Upper lobe of left lung (tissue), 6 donors: ENCODE measurements around the gene SBF1. TPM values are rescaled to one million over a fixed set of nuclear protein-coding genes. Genes with fewer than 3 reads are reported as not detected.

Experiments
- ATAC-seq, 2 donors: fragments of 200-7000 bp; cut with Tn5 transposase; one replicate each; pipeline ENCODE4 v1.9.1; 2022; ENCODE audit warnings: mild to moderate bottlenecking in 2 of 2, moderate library complexity in 2 of 2; ENCODE audit not compliant: low FRiP score in 2 of 2
- DNase-seq, 2 donors: peaks; one replicate each; pipeline ENCODE4 v3.0.0-alpha.2; 2019 to 2020
- H3K27ac ChIP-seq, 4 donors: fragments of 200-600 bp; sonication (generic); one replicate each; pipeline ENCODE4 v1.5.1; 2016 to 2019
- H3K27me3 ChIP-seq, 4 donors: fragments of 200-600 bp; sonication (generic); one replicate each; pipeline ENCODE4 v1.5.1; 2017 to 2019
- H3K36me3 ChIP-seq, 4 donors: fragments of 200-600 bp; sonication (generic); one replicate each; pipeline ENCODE4 v1.5.1; 2016 to 2019
- H3K4me1 ChIP-seq, 4 donors: fragments of 200-600 bp; sonication (generic); one replicate each; pipeline ENCODE4 v1.5.1; 2018 to 2019
- H3K4me3 ChIP-seq, 4 donors: fragments of 200-600 bp; sonication (generic); one replicate each; pipeline ENCODE4 v1.5.1; 2017 to 2019; ENCODE audit warnings: mild to moderate bottlenecking in 2 of 4, moderate library complexity in 1 of 4
- H3K9me3 ChIP-seq, 4 donors: fragments of 200-600 bp; sonication (generic); one replicate each; pipeline ENCODE4 v1.5.1; 2018 to 2019
- EP300 ChIP-seq, 4 donors: sonication (generic); formaldehyde crosslinking; IDR thresholded peaks; one replicate each; pipeline ENCODE4 v1.5.1; 2017; ENCODE audit warnings: antibody characterized with exemption in 4 of 4, control low read depth in 2 of 4
- POLR2A ChIP-seq, 4 donors: fragments of 450-650 bp; IDR thresholded peaks; one replicate each; pipeline ENCODE4 v1.5.1; 2016 to 2017; ENCODE audit warnings: antibody characterized with exemption in 4 of 4, mild to moderate bottlenecking in 2 of 4
- POLR2AphosphoS5 ChIP-seq, 2 donors: sonication (generic); formaldehyde crosslinking; IDR thresholded peaks; one replicate each; pipeline ENCODE4 v1.5.1; 2017; ENCODE audit warnings: antibody characterized with exemption in 2 of 2
- WGBS, 2 donors: methylation state at CpG; one replicate each; pipeline ENCODE4 v1.1.5; 2017 to 2018; 5-methylcytosine and 5-hydroxymethylcytosine counted together
- total RNA-seq, 6 donors: library from RNA; depleted of rRNA in 4 of 6; stranded (reverse); fragments of >200 nt in 4 of 6; gene quantifications; one replicate each; pipeline versions ENCODE4 v1.1.0 to v1.2.1, GENCODE V29; 2016 to 2021
- TF ChIP-seq, protein P1 (sequence below), 6 experiments: fragments of 450-650 bp in 4 of 6; fragments of 200-600 bp in 2 of 6; sonication (generic) in 2 of 6; IDR thresholded peaks; one replicate each; pipeline ENCODE4 v1.5.1; 2016 to 2019; ENCODE audit warnings: antibody characterized with exemption in 6 of 6
- donor health status: DM: no; HTN: no; CAD: no; lungs with moderate emphysema.
- donor health status: DM: no; HTN: yes; CAD: no; lungs with severe emphysema.

Gene SBF1
- total RNA-seq, 6 donors from 2014 or later: 44.6 to 117 (median 75.7) TPM

DNA sequence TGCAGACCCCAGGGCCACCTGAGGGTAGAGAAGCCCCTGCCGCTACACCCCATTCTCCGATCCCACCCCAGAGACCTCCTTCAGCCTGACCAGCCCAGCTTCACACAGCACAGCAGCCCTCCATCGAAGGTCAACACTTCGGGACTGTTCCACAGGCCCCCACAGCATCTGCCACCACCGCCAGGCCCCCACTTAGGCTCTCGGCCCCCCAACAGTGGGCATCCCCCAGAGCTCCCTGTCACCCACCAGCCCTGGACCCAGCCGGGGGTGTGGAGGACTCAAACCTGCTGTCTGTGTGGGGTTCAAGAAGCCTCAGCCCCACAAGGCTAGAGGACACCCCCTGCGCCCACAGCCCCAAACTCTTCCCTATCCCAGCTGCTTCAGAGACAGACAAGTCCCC is 6.2 kb downstream of the SBF1 start:
- Histone ChIP-seq H3K27me3 (no peaks in the 10 kb centered on the region), H3K4me3 (no peak overlapping the region), H3K9me3 (no peaks in the 10 kb centered on the region), H3K27ac (peak overlapping the region in 3 of 4 donors; percentile 18 to 65 (median 48)), H3K4me1 (peaks cover 41 to 52% (median 44%) of the 10 kb centered on the region in 4 donors), H3K36me3 (peaks cover 27 to 47% (median 46%) of the 10 kb centered on the region in 4 donors)
- TF ChIP-seq POLR2AphosphoS5 (IDR thresholded peaks at IDR 0.05): no peak
- TF ChIP-seq EP300 (IDR thresholded peaks at IDR 0.05): no peak
- TF ChIP-seq, protein P1, sequence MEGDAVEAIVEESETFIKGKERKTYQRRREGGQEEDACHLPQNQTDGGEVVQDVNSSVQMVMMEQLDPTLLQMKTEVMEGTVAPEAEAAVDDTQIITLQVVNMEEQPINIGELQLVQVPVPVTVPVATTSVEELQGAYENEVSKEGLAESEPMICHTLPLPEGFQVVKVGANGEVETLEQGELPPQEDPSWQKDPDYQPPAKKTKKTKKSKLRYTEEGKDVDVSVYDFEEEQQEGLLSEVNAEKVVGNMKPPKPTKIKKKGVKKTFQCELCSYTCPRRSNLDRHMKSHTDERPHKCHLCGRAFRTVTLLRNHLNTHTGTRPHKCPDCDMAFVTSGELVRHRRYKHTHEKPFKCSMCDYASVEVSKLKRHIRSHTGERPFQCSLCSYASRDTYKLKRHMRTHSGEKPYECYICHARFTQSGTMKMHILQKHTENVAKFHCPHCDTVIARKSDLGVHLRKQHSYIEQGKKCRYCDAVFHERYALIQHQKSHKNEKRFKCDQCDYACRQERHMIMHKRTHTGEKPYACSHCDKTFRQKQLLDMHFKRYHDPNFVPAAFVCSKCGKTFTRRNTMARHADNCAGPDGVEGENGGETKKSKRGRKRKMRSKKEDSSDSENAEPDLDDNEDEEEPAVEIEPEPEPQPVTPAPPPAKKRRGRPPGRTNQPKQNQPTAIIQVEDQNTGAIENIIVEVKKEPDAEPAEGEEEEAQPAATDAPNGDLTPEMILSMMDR (IDR thresholded peaks at IDR 0.05): no peak
- no peak for TF ChIP-seq POLR2A (IDR thresholded peaks at IDR 0.05)
- WGBS, 2 donors: 90 to 96% methylated on average over 7 to 8 of the region's 8 CpGs
- DNase-seq (peak in 1 of 2 donors; percentile 58), ATAC-seq (no peak)

DNA sequence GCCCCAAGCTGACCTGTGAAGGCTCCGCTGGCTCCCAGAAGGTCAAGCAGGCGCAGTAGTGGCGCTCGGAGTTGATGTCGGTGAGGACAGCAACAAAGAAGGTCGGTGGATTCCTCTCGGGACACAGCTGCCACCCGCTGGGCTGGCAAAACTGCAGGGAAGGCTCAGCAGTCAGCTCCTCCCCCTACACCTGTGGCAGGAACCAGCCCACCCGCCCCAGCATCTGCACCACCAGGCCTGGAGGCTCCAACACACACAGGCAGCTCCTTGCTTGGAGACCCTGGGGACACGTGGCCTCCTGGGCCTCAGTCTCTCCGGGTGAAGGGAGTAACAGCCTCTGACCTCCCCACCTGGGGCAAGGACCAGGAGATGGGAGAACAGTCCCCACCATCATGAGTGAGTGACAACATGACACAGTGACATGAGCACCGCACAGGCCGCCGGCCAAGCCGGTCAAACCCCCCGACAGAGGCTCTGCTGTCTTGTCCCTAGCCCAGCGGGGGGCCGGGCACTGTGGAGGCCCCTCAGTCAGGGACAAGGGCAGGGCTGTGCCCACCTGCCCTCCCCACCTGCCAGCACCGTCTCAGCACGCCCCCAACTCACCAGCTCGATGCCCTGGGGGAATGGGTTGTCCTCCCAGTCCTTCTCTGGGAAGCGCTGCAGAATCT is 6.9 kb downstream of the SBF1 start:
- peaks cover 34 to 54% (median 54%) of the 10 kb centered on the region in 4 donors for H3K36me3 ChIP-seq
- H3K27ac ChIP-seq: no peak overlapping the region
- peaks cover 33 to 44% (median 36%) of the 10 kb centered on the region in 4 donors for H3K4me1 ChIP-seq
- DNase-seq (peak in 1 of 2 donors; percentile 83), ATAC-seq (no peak)
- H3K4me3 ChIP-seq: no peak overlapping the region
- H3K9me3 ChIP-seq: no peaks in the 10 kb centered on the region
- no peaks in the 10 kb centered on the region for H3K27me3 ChIP-seq
- TF ChIP-seq POLR2A (IDR thresholded peaks at IDR 0.05) (no peak), POLR2AphosphoS5 (IDR thresholded peaks at IDR 0.05) (no peak), EP300 (IDR thresholded peaks at IDR 0.05) (no peak)
- TF ChIP-seq, protein P1 (IDR thresholded peaks at IDR 0.05): no peak
- WGBS, 2 donors: 84 to 95% methylated on average over 7 to 19 of the region's 22 CpGs

DNA sequence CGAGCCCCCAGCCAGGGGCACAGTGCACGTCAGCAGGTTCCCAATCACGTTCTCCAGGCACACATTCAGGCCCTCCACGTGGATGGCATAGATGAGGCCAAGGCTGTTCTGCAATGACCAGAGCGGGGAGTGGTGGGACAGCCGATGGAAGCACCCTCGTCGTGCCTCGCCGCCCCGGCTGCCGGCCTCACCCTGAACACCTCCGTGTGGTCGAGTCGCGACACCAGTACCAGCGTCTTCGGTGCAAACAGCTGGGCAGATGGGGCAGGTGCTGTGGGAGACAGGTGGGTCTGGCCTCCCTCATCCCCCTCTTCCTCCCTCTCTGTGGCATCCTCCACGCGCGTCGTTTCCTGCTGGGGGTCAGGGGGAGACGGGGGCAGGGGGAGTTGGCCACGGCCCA is 7.5 kb downstream of the SBF1 start:
- H3K36me3 ChIP-seq: peaks cover 40 to 59% (median 59%) of the 10 kb centered on the region in 4 donors
- WGBS, 2 donors: 93 to 94% methylated on average over 18 to 22 of the region's 24 CpGs
- no peak overlapping the region for H3K4me3 ChIP-seq
- no peaks in the 10 kb centered on the region for H3K9me3 ChIP-seq
- no peak for ATAC-seq
- TF ChIP-seq EP300 (IDR thresholded peaks at IDR 0.05) (no peak), POLR2AphosphoS5 (IDR thresholded peaks at IDR 0.05) (no peak), POLR2A (IDR thresholded peaks at IDR 0.05) (no peak)
- TF ChIP-seq, protein P1 (IDR thresholded peaks at IDR 0.05): no peak
- H3K27ac ChIP-seq: no peak overlapping the region
- no peaks in the 10 kb centered on the region for H3K27me3 ChIP-seq
- peaks cover 28 to 39% (median 31%) of the 10 kb centered on the region in 4 donors for H3K4me1 ChIP-seq
- DNase-seq: peak in 1 of 2 donors; percentile 80

DNA sequence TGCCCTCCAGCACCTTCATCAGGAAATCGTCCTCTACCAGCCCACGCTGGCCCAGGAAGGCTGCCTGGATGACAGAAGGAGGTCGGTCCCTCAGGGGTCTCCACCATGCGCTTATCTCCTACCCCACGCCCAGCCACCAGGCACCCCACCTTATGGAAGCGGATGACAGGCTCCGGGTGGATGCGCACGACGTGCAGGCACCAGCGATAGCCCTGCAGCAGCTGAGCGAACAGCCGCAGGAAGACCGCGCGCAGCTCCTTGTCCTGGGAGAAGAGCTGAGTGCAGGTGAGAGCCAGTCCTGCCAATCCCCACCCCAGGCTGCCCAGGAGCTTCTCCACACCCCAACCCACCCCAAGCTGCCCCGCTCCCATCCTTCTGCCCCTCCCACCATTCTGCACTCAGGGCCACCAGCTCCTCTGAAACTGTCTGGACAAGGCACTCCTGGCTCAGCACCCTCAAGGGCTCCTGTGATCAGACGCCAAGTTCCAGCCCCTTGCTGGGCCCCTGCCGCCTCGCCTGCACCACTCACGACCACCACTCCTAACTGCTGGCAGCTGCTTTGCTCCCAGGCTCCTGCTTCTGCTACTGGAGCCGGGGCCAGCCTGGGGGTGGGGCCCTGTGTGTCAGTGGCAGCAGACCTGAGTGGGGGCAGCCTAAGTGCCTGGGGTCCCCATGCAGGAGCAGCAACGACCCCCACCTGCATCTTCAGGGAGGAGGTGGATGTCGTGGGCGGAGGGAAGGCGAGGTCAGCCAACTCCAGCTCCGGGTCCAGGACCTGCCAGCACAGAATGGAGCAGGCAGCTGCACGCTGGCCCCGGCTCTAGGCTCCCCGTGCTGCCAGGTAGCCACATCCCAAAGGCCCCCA is 9.5 kb downstream of the SBF1 start:
- DNase-seq: peak in 1 of 2 donors; percentile 66
- no peaks in the 10 kb centered on the region for H3K27me3 ChIP-seq
- peaks cover 9 to 18% (median 14%) of the 10 kb centered on the region in 4 donors for H3K4me1 ChIP-seq
- WGBS, 2 donors: 78 to 92% methylated on average over 5 to 28 of the region's 30 CpGs
- no peak for ATAC-seq
- TF ChIP-seq EP300 (IDR thresholded peaks at IDR 0.05): no peak
- TF ChIP-seq, protein P1 (IDR thresholded peaks at IDR 0.05): no peak
- TF ChIP-seq POLR2AphosphoS5 (IDR thresholded peaks at IDR 0.05): no peak
- TF ChIP-seq POLR2A (IDR thresholded peaks at IDR 0.05): no peak
- no peak overlapping the region for H3K4me3 ChIP-seq
- peaks cover 55 to 80% (median 80%) of the 10 kb centered on the region in 4 donors for H3K36me3 ChIP-seq
- no peaks in the 10 kb centered on the region for H3K9me3 ChIP-seq
- no peak overlapping the region for H3K27ac ChIP-seq
